HG02970 (cell line): ENCODE data around the gene ACOT11.
"Not testable (repeated sequence)": the region's sequence is repeated elsewhere in the genome, so short reads cannot be mapped to it uniquely, and the experiment has no call there.

Experiments used
- ATAC-seq: cut with Tn5 transposase; IDR thresholded peaks from one replicate; pipeline ENCODE4 v1.9.1; 2021; ENCODE audit warnings: mild to moderate bottlenecking, moderate library complexity, moderate number of reproducible peaks; ENCODE audit not compliant: unreplicated experiment, low FRiP score

The ACOT11 gene

GRCh38 chr1:54536656-54537055 is 11.4 kb upstream of the ACOT11 start:
- ATAC-seq: not testable (repeated sequence)

- ATAC-seq: no peak
Observed at GRCh38 chr1:54537611-54538010, 10.4 kb upstream of the ACOT11 start.

- ATAC-seq: no peak
Observed at GRCh38 chr1:54538538-54538937, 9.5 kb upstream of the ACOT11 start.

GRCh38 chr1:54540582-54541295 is 7.3 kb upstream of the ACOT11 start:
- no peak for ATAC-seq

GRCh38 chr1:54542120-54542961 is 5.7 kb upstream of the ACOT11 start:
- no peak for ATAC-seq

- ATAC-seq: no peak
Observed at GRCh38 chr1:54542962-54543539, 5.0 kb upstream of the ACOT11 start.

- ATAC-seq: no peak
Observed at GRCh38 chr1:54543729-54544496, 4.1 kb upstream of the ACOT11 start.

- ATAC-seq: no peak
Observed at GRCh38 chr1:54545916-54546635, 2.0 kb upstream of the ACOT11 start.

GRCh38 chr1:54546651-54547401 is 1.2 kb upstream of the ACOT11 start:
- ATAC-seq: no peak

- no peak for ATAC-seq
Observed at GRCh38 chr1:54548389-54549044, 489 bp downstream of the ACOT11 start.

- ATAC-seq: no peak
Observed at GRCh38 chr1:54549181-54549924, 1.3 kb downstream of the ACOT11 start.

- no peak for ATAC-seq
Observed at GRCh38 chr1:54551891-54552290, 3.9 kb downstream of the ACOT11 start.

- ATAC-seq: no peak
Observed at GRCh38 chr1:54553602-54554313, 5.7 kb downstream of the ACOT11 start.

- ATAC-seq: no peak
Observed at GRCh38 chr1:54556110-54556509, 8.1 kb downstream of the ACOT11 start.

- no peak for ATAC-seq
Observed at GRCh38 chr1:54557671-54558355, 9.8 kb downstream of the ACOT11 start.

GRCh38 chr1:54558434-54559030 is 10.5 kb downstream of the ACOT11 start:
- ATAC-seq: no peak
